NCI-H510A treated with DMSO at 0.1 percent for 48 hours (cell line): ENCODE measurements around the gene DUSP22.
"Not testable (repeated sequence)": the region's sequence is repeated elsewhere in the genome, so short reads cannot be mapped to it uniquely, and the experiment has no call there.

ENCODE experiments used
- DNase-seq: peaks from one replicate; lab custom pipeline; 2025; lab: John Stamatoyannopoulos, UW

DUSP22 gene

DNA sequence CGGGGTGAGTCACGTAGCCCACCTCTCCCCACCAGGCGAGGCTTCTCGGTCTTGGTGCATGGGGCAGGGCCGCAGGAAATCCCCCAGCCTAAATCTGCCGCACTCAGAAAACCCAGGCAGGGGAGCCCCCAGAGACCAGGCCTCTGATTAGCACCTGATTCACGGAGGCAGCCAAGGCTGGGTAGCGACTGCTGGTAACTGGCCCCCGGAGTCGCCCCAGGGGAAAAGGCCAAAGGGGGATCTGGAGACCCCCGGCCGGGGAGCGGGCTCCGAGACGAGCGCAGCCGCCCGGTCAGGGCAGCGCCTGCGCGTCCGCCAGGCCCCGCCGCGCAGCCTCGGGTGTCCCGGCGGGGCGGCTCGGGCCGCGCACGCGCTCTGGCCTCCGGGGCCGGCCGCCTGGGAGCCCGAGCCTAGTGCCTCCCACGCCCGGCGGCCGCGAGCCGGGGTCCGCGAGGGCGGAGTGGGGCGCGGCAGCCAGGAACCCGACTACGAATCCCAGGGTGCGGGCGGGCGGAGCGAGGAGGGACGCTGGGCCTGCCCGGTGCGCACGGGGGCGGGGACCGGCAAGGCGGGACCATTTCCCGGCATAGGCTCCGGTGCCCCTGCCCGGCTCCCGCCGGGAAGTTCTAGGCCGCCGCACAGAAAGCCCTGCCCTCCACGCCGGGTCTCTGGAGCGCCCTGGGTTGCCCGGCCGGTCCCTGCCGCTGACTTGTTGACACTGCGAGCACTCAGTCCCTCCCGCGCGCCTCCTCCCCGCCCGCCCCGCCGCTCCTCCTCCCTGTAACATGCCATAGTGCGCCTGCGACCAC lies at the start of gene DUSP22:
TSS of gene DUSP22 (plus strand) at position 791 of the 809 bp plus-strand sequence. CDS start 53 bp downstream, outside the sequence.
- no peak for DNase-seq

DNA sequence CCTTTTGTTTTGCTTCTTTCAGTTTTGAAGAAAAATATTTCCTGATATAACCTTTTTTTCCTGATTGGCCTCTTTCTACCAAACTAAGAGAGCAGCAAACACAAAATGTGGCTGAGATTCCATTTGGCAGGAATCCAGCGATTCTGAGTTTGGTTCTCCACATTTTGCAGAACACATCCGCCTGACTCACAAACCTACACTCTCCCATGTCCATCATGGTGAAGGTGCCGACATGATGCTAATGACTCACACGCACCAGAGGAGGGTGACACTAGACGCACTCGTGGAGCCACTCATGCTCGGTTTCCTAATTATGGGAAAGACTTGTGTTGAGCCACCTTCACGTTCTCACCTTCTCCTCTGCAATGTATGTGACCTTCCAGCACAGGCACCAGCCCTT lies 45.9 kb upstream of the DUSP22 start:
- no peak for DNase-seq

GRCh38 chr6:247351-247750 lies 44.9 kb upstream of the DUSP22 start:
- no peak for DNase-seq

DNA sequence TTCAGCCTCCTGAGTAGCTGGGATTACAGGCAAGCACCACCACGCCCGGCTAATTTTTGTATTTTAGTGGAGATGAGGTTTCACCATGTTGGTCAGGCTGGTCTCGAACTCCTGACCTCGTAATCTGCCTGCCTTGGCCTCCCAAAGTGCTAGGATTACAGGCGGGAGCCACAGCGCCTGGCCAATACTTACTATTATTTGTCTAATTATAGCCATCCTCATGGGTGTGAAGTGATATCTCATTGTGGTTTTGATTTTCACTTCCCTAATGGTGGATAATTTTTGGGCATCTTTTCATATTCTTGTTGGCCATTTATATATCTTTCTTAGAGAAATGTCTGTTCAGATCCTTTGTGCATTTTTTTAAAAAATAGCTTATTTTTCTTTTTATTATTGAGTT lies 44.2 kb upstream of the DUSP22 start:
- DNase-seq: not testable (repeated sequence)

- no peak for DNase-seq
These were observed 41.6 kb upstream of the DUSP22 start for GRCh38 chr6:250676-251075.

DNA sequence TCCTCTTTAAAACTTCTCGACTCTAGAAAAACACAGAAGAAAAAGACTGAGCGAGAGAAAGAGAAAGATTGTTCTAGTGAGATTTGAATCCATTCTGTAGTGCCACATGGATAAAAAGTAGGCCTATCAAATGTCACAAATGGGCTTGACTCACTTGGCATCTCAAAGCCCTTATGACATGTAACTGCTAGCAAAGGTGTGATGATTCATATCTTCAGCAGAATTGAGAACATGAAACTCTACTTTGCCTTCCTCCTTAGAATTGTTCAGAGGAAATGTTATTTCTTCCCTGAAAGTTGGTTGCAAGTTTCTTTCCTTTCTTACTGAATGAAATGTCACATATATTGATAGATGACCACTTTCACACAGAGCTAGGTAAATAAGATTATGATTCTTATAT lies 40.4 kb upstream of the DUSP22 start:
- no peak for DNase-seq

GRCh38 chr6:252775-253535 lies 39.3 kb upstream of the DUSP22 start:
- no peak for DNase-seq

DNA sequence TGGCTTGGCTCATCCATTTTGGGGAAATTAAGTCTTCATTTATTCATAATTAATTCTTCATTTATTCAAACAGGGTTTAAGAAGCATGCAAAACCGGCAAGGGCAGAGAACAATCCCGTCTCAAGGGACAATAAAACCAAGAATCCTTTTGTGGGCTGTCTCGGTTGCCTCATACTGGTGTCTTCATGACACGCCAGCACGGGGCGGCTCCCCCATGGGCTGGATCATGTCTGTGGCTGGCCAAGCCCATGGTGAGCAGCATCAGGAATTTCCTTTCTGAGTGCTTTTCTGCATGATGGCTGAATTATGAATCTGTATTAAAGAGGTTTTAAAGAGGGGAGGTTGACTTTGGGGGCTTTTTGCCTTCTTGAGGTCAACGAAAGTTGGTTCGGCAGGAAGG lies 38.3 kb upstream of the DUSP22 start:
- DNase-seq: no peak

- no peak for DNase-seq
These were observed 37.1 kb upstream of the DUSP22 start for GRCh38 chr6:255041-255750.

GRCh38 chr6:255751-256083 lies 36.6 kb upstream of the DUSP22 start:
- no peak for DNase-seq

GRCh38 chr6:256169-256568 lies 36.1 kb upstream of the DUSP22 start:
- DNase-seq: no peak

DNA sequence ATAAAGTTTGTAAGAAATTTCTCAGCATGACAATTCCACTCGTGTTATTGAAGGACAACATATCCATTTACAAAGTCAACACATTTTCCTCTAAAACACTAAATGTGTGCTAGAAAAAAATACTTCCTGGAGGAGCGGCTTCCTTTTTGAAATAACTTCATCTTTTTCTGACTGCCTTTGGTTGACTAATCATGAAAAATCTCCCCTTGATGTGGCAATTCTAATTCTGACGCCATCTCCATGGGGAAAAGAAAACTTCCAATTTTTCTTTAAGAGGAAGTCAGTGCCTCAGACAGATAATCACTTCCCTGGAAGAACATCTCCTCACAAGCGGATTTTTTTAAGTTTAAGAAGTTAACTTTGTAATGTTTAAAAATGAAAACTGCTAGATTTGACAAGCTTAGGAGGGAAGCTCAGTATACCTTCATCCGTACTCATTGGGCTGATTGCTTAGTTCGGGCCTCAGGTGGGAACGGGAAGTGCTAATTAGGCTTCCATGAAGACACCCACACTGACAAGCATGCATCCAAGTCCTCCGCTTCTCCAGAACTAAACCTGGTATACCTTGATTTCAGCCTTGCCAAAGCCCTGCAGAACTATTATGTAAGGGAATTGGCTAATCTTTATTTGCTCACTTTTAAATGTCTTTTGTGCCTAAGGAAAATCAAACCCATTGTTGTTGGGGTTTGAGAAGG lies 35.1 kb upstream of the DUSP22 start:
- DNase-seq: no peak

- no peak for DNase-seq
These were observed 34.5 kb upstream of the DUSP22 start for GRCh38 chr6:257774-258173.

GRCh38 chr6:259316-259715 lies 33.0 kb upstream of the DUSP22 start:
- no peak for DNase-seq

- DNase-seq: no peak
These were observed 32.3 kb upstream of the DUSP22 start for GRCh38 chr6:259901-260508.

DNA sequence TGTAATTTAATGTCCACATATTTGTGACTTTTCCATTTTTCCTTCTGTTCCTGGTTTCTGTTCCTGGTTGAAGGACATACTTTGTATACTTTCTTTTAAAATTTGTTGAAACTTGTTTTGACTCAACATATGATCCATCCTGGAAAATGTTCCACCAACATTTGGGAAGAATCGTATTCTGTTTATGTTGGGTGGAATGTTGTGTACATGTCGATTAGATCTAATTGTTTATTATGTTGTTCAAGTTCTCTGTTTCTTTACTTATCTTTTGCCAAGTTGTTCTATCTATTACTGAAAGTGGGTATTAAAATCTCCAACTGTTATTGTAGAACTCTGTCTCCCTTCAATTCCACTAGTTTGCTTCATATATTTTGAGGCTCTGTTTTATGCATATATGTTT lies 27.7 kb upstream of the DUSP22 start:
- DNase-seq: no peak

- DNase-seq: no peak
These were observed 23.8 kb upstream of the DUSP22 start for GRCh38 chr6:268394-268935.

DNA sequence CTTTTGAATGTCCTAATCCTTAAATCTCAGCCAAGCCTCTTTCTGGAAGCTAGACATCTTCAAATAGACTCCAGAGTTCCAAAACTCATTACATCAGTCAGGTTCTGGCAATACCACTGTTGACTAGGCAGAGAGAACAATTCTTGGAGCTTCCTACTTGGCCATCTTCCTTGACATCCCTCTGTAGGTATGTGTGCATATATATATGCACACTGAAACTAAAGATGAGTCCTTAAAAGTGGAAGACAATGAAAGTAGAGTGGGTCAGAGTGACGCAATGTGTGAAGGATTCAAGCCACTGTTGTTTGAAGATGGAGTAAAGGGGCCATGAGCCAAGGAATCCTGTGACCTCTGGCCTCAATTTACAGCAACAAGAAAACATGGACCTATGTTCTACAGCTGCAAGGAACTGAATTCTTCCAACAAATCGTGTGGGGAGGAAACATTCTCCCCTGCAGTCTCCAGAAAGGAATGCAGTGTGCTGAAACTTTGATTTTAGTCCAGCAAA lies 18.7 kb upstream of the DUSP22 start:
- no peak for DNase-seq

DNA sequence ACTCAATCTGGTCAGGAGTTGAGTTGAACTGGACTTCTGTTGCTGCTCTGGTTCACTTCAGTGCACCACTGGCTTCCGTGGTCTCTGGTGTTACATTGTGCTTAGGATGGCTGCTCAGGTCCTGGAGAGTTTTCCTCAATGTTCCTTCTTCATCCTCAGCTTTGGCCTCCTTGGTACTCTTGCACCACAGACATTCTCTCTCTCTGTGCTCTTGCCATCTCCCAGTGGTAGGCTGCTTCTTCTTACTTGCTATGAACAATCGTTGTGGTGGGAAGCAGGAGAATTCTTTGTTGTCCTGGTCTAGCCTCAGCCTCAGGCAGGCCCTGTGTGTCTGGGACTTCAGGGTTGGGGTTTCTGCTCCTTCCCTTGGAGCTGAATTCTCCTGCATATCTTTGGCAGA lies 14.5 kb upstream of the DUSP22 start:
- DNase-seq: no peak

DNA sequence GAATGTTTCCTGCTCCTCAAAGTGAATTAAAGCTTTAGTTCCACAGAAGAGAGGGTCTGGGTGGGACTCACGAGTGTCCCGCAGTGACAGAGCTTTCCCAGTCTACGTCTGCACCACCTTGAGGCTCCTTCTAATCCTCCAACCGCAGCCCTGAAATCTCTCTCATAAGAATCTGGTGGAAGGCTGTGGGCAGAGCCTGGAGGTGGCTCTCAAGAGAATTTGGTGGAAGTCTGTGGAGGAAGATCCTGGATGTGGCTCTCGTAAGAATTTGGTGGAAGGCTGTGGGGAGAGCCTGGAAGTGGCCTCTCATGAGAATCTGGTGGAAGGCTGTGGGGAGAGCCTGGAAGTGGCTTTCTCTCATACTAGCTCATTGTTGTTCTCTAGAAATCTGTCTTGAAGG lies 13.8 kb upstream of the DUSP22 start:
- DNase-seq: no peak

DNA sequence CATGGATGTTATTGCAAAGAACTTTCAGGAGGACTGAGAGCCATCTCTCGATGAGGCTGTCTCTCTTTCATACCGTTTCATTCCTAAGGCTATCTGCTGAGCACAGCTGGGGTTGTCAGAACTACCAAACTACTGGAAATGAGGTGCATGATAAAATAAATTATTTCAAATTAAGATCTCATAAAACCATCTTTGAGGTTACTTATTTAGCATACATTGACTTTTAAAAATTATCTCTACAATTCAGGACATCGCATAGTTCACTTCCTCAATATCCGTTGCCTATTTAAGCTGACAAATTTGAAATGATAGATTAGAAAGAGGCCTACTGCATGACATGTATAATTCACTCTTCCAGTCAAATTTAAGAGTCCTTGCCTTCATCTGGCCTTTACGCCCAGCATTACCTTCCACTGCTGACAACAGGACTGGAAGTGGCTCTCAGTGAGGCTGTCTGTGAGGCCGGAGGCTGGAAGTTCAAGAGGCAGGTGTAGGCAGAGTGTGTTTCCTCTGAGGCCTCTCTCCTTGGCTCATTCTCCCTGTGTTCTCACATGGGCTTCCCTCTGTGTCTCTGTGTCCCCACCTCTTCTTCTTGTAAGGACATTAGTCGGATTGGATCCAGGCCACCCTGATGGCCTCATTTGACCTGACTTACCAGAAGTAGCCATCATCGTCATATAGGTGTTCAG lies 12.8 kb upstream of the DUSP22 start:
- no peak for DNase-seq
